NCI-H1048 (cell line): ENCODE measurements around the gene TNS1.

Experiments
- DNase-seq: peaks from one replicate; lab custom pipeline; 2025; lab: John Stamatoyannopoulos, UW

TNS1 gene

DNA sequence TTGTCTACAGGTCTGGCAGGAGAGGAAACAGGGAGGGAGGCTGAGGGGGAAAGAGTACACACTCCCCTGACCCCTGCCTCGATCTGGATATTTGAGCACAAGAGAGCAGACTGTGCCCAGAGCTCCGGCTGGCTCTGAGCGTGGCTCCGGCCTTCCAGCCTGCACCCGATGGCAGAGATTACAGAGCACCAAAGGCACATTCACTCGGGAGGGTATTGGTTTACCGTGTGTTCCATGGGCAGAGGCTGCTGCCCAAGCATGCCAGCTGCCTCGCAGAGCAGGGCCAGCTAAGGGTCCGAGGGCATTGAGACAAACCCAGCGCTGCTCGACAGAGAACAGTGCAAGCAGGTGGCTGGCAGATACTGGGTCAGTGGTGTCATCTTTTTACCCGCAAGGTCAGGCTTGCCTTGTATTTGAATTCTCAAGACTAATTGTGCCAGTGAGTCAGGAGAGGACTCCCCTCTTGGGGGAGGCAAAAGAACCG lies 132.2 kb downstream of the TNS1 start:
- DNase-seq: no peak

DNA sequence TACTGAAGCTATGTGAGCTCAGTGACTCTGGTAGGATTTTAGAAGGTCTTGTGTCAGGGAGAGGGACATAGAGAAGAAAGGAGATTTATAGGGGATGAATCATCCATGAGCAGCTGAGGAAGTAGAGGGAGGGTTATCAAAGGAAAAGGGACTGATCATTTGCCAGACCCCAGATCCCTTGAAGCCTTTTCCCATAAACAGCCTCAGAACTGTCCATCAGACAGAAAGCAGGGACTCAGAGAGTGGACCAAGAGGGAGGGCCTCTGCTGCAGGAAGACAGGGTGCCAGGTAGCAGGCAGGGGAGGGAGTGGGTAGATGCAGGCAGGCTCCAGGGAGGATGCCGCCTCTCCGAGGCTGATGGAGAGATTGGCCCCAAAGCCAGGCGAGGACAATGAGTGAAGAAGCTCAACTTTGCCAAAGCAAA lies 133.9 kb downstream of the TNS1 start:
- DNase-seq: no peak

DNA sequence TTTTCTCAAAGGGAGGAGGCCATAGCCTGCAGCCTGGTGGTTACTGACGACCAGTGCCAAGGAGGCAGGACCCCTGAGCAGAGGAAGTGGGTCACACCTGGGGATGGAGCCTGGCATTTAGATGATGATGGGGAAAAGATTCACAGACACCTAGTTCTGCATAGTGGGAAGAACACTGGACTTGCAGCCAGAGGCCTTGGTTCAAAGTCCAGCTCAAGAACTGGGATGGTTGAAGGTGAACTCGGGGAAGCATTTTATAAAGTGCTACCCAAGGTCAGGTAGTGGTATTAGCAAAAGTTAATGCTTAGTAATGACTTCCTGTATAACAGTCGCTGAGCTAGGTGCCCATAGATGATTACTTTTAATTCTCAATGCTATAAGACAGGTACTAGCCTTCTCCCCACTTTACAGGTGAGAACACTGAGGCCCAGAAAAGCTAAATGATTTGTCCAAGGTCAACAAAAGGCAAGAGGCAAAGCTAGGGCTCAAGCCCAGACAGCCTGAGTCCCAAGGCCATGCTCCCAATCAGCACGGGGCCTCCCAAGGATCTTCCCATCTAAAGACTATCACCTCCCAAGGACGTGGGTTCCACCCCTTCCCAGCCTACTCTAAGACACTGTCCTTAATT lies 134.4 kb downstream of the TNS1 start:
- no peak for DNase-seq

DNA sequence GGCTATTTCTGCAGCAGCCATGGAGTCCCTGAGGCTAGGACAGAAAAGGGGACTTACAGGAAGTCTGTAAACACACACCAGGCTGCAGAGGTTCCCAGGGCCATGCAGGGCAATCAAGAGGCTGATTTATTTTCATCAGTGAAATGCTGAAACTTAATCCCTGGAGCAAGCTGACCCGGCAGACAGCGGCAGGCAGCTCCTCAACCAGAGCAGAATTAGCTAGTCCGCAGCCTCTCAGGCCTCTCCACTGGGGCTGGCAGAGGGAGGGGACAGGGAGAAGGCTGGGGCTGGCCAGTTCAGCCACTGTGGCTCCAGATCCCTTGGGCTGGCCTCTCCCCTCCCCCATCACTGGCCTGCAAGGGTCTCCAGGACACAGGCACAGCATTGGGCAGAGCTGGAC lies 136.3 kb downstream of the TNS1 start:
- no peak for DNase-seq

DNA sequence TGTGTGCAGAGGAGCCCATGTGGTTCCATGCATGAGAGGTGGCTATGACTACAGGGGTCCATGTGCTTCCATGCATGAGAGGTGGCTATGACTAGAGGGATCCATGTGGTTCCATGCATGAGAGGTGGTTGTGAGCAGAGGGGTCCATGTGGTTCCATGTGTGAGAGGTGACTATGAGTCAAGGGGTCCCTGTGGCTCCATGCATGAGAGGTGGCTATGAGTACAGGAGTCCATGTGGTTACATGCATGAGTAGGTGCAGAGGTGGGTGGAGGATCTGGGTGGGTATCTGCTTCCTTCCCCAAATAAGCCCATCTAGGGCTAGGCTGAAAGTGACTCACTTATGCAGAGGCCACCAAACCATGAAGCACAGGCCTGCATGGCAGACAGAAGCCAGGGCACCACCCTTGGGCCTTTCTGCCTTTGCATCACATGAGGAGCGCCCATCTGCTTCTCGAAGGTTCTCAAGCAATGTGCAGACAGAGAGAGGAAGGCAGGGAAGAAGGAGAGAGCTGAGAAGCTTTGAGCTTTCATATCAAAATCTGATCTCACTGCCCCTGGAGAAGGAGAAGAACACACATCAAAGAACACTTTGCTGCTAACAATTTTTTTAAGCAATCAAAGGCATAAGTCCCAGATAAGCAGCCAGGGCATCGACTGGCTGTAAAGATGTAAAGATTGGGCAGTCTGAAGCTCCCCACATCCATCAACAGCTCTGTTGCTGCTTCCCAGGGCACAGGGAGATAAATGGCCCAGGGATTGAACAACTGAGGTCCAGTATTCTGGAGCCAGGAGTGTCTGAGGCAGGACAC lies 137.6 kb downstream of the TNS1 start:
- DNase-seq: no peak

DNA sequence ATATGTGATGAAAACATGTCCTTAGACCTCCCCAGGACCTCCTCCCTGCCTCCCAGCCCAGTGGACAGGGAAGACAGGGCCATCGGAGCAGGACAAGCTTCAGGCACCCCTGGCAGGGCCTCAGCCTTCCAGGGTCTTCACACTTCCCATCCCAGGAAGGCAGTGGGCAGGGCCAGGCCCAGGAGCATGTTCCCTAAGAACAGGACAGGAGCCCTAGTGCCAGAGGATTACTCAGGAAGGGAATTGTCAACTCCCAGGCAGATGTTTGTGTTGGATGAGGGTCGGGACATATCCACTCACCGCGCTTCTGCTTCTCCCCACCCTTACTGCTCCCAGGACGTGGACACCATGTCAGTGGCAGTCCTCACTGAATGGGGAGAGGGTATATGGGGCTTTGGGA lies 138.9 kb downstream of the TNS1 start:
- no peak for DNase-seq

DNA sequence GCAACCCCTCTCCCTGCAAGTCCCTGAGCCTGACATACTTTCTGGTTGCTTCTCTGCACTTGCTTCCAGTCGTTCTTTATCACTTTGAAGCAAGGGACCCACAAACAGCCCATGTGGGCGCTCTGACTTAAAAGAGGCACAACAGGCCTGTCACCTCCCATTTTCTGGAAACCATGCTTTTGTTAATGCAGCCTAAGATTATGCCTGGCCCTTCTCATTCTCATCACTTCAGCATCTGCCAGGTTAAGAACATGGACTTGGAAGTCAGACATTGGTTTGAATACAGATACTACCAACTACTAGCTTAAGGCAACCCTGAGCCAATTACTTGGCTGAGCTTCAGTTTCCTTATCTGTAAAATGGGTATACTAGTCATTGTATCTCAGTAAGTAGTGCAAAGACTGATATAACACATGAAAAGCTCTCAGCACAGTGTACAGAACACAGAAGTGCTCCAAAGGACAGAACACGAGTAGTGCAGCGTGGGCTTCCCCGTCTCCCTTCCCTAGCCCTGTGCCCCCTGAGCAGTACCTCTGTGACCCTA lies 141.4 kb downstream of the TNS1 start:
- DNase-seq: no peak

DNA sequence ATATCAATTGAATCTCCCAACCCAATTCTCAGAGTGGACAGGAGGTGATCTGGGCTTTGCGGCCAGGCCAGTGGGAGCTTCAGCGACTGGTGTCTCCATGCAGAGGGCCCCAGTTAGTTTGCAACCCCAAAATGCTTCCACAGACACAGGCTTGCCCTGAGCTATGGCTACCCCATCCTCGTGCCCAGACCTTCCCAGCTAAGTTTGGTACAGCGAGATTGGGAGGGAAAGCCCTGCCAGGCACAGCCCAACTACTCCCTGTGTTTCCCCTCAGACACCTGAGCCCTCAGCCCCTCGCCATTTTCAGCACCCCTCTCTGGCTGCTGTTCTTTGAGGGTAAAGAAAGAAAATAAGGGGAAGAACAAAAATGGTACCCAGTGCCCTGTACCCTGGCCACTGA lies 142.9 kb downstream of the TNS1 start:
- DNase-seq: no peak

DNA sequence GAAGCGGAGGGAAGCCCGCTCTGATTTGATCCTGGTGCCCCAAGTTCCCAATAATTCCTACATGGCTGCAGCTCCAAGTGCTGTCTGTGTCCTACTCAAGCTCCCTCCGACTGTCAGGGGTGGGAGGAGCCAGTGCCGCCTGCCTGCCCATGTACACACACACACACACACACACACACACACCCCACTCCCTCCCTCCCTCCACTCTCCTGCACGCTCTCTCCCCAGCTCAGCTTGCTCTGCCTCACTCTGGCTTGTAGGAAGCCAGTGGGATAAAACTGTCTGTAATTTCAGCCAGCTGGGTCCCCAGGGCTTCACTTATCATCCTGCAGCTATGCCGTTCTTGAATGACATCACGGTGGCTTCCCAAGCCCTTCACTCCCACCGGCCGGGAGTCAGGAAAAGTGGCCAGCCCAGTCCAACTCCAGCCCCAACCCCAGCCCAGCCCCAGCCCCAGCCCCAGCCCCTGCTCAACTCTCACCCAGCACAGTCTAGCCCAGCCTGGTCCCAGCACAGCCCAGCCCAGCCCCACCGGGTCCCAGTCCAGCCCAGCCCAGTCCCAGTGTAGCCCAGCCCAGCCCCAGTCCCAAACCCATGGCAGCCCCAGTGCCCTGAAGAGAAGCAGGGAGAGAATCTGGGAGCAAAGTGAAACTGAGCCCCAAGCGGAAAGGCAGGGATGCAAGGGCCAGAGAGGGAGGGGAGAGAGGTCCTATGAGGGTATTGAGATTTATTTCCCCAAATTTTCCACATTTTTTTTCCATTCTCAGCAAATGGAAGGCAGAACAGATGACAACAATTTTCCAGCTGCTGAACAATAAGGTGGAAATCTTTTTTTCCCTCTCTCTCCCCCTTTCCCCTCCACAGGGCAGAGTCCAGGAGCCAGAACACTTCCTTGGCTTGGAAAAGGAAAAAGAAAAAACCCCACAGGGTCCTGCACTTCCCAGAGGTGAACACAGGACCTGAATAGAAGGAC lies 144.0 kb downstream of the TNS1 start:
- DNase-seq: no peak

DNA sequence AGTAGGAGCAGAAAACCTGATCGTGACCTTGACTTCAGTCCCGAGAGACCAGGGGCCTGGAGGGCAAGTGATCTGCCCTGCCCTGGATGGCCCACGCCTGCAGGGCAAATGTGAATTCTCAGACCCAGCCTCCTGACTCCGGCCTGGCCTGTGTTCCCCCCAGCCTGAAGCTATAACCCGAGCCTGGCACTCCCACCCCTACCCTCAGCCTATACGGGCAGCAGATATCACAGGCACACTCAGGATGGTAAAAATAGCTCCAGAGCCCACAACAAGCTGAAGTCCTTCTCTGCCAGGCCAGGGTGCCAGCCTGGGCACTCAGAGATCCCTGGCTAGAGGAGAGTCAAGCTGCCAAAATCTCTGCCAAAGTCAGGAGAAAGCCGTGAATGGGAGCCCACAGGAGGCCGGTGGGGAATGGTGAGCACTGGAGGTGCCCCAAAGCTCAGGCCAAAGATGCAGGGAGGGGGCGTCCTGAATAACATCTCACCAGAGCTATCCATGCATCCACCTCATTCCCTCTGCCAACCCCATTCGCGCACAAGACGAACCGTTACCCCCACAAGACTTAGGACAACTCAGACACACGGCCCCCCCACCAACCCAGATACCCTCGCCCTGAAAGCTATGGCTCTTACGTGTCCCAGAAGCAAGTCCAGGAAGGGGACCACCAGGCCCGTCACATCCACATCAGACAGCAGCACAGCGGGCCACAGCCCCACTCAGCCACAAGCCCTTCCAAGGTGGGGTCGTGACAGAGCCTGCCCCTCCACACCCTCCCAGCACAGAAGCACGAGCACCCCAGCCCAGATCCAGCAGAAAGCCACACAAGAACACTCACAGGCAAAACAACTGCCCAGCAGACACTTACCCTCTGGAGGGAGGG lies 144.9 kb downstream of the TNS1 start:
- no peak for DNase-seq

DNA sequence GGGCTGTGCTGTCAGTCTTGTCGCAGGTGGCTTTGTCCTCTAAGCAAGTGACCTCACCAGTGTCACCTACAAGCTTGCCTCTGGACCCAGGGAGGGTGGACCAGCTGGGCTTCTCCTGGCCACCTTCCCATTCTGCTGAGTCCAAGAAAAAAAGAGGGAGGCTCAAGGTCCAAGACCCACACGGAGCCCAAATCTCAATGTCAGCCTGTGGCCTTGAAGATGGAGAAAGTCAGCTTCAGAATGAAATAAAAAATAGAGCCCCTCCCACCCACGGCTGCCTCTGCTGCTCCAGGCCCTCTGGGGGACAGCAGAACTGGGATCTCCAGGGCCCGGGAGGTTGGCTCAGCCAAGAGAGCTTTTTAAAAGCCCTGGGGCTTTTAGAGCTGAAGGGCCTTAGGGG lies 145.9 kb downstream of the TNS1 start:
- DNase-seq: no peak

DNA sequence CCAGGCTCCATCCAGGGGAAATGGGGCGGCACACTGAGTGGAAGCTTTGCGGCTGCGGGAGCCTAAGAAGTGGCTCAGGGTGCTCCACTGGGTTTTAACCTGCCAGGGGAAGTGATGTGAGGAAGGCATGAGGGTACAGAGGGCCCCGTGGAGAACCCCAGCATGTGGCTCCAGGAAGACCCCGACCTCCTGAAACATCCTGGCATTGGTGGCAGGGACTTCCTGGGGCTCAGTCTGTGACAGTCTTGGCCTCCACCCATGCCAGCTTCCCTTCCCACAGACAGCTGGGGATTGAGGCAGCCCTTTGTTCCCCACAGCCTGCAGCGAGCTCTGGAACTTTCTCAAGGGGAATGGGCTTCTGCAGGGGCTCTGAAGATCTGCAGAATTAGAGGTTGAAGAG lies 146.6 kb downstream of the TNS1 start:
- DNase-seq: no peak

DNA sequence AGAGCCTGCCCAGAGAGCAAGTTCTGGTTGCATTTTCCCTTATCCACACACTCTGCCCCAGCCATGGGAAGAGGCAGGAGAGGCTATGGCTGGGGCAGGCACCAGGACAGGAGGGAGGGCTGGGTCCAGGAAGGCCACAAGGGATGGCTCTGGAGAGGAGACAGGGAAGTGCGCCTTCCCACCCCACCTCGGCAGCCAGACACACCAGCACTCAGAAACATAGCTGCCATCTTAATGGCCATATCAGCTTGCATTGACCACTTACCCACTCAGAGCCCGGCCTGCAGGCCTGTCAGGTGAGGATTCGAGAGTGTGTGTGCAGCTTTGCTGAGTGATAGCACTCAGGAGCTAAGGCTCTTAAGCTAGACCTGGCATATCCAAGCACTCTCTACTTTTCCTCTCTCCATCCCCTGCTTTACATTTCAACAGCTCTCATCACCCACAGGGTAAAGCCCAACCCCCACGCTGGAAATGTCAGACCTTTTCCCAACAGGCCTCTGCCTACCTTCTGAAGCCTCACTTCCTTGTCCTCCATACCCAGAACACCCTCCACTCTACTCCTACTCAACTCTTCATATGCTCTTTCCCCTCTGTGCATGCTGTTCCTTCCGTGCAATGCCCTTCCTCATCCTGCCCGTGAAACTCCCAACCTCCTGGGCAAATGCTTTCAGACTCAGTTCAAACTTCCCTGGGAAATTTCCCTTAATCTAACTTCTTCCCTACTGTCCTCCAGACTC lies 147.9 kb downstream of the TNS1 start:
- no peak for DNase-seq

DNA sequence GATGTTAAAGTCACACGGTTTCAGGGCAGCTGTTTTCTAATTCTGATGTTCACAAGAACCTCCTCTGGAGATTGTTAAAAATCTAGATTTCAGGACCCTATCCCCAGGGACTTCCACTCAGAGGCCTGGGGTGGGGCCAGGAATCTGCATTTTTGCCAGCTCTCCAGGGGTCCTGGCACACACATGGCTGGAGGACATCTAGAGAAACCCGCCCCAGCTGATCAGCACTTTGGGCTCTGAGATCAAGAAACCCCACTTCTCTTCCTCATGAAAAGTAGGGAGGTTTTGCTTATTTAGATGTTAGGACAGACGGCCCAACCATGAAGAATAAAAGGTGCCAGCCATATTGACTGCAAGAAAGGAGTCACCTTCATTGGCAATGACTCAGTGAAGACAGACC lies 148.8 kb downstream of the TNS1 start:
- DNase-seq: no peak

DNA sequence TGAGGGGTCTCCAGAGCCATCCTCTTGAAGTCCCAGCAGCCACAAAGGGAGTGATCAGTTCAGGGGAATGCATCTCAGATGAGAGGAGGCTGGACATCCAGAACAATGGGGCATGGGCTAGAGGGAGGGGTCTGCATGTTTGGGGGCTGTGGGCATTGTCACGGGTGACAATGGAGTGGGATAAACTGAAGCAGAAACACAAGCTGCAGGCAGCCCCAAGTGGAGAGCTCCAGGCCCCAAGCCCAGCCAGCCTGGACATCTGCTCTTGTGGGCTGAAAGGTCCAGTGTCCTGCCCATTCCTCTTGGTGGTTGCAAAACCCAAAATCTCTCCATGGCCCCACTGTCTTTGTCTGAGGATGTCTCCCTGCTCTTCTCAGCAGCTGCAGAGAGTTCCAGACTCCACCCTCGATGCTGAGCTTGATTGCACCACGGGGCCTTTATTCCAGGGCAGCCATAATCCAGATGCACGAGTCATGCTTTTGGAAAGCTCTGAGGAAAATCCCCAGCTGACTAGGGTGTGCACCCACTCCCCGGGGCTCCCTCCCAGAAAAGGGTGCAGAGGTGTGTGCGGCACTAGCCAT lies 149.4 kb downstream of the TNS1 start:
- DNase-seq: no peak

DNA sequence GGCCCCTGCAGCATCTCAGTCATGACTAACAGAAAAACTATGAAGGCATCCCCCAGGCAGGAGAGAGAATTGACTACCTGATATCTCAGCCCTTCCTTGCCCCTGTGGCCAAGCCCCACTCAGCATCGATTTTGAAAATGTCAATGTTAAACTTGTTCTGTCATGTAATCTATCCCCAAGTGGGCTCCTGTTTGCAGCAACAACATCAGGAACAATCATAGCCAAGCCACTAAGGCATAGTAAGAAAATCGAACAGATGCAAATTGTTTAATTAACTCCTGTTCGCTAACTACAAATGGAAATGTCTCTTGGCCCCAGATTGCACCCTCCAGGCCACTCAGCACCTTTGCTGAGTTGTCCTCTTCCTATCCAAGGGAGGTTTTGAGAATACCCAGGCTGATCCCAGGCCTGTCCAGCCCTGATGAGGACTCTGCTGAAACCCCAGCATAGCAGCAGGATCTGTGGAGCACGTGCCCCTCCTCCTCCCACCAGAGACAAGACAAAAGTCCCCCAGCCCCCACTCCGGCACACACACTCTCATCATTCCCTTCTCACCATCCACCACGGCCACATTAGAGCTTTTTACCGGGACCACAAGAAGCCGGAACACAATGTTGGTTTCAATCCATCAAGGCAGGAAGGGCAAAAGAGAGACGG lies 150.1 kb downstream of the TNS1 start:
- no peak for DNase-seq

DNA sequence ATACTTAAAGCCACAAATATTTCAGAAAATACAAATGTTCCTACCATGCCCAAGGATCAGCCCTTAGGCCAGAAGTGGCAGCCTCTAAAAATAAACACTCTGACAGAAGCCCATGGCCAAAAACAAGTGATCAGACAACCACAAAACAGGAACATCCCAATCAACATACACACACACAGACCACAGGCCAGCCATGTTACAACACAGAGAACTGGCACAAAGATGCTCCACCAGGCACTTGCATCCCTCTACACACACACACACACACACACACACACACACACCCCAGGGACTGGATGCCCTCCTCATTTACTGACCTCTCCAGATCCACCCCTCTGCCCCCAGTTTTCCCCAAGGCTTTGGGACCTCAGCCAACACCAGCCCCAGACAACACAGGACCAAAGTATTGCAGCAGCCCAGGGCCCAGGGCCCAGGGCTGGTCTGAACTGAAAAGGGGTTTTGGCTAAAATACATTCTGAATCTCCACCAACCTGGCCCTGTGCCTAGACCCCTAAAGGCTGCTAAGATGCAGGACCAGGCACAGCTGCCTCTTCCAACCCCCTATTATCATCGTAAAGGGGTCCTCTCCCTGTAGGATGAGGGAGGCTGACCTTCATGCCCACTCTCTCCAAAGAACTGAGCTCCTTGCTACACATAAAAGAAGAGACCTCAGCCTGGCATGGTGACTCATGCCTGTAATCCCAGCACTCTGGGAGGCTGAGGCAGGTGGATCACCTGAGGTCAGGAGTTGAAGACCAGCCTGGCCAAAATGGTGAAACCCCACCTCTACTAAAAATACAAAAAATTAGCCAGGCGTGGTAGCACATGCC lies 151.4 kb downstream of the TNS1 start:
- DNase-seq: no peak

DNA sequence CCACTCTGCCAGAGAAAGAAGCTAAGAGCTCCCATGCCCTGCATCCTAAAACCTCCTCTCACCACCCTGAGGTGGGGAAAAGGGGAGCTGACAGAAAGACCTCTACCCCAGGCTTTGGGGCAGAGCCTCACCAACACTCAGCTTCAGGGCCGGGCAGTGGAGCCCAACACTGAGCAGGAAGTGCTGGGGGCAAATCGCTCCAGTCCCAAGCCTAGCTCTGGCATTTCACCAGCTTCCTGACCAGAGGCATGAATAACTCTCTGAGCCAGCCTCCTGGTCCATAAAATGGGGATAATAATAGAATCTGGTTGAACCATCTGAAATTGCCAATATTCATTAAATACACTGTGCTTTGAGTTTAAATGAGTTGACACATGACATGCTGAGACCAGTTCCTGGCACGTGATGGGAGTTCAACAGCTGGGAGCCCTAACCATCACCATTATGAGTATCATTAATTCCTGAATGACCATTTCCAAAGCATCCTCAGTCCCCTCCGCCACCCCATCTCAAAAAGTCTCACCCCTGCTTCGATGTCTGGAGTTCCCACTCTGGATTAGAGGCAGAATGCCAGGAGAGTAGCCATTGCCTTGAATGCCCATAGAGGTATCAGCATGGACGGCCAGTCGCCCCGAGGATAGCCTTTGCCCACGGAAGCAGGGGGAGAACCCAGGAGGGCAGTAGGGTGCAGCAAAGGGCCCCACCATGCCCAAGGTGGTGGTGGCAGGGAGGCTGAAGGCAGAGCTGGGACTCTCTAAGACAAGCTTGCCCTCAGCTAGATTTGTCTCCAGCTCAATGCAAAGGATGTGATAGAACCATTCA lies 153.4 kb downstream of the TNS1 start:
- no peak for DNase-seq
